DOHH2 (cell line): Measurements from ENCODE around the gene PIK3CB.

Experiments used
- H3F3A ChIP-seq: fragments of 200-600 bp; sonication (generic), shearing (Covaris generic); 2 replicates; pipeline ENCODE4 v1.6.0; 2016; ENCODE audit warnings: antibody characterized with exemption, mild to moderate bottlenecking; ENCODE audit not compliant: control insufficient read depth, insufficient read depth
- H3K27ac ChIP-seq: fragments of 200-600 bp; sonication (generic); 2 replicates; pipeline ENCODE4 v1.5.1; 2014; ENCODE audit warnings: low read depth, mild to moderate bottlenecking, low read length, moderate library complexity
- H3K27me3 ChIP-seq: fragments of 200-600 bp; sonication (generic); 2 replicates; pipeline ENCODE4 v1.6.1; 2014; ENCODE audit warnings: mild to moderate bottlenecking, low read length, mixed read lengths; ENCODE audit not compliant: control insufficient read depth
- H3K36me3 ChIP-seq: fragments of 200-600 bp; sonication (generic); 2 replicates; pipeline ENCODE4 v1.6.1; 2014; ENCODE audit warnings: mild to moderate bottlenecking, low read length, moderate library complexity, mixed read lengths; ENCODE audit not compliant: control insufficient read depth
- H3K4me1 ChIP-seq: fragments of 200-600 bp; sonication (generic); 2 replicates; pipeline ENCODE4 v1.6.1; 2014; ENCODE audit warnings: mild to moderate bottlenecking, low read length, mixed read lengths; ENCODE audit not compliant: control insufficient read depth
- H3K4me2 ChIP-seq: fragments of 200-600 bp; sonication (generic); 2 replicates; pipeline ENCODE4 v1.6.0; 2014; ENCODE audit warnings: mild to moderate bottlenecking, low read length, moderate library complexity
- H3K4me3 ChIP-seq: fragments of 200-600 bp; sonication (generic); 2 replicates; pipeline ENCODE4 v1.5.1; 2014; ENCODE audit warnings: mild to moderate bottlenecking, low read length, mixed read lengths
- H3K79me2 ChIP-seq: fragments of 200-600 bp; sonication (generic); 2 replicates; pipeline ENCODE4 v1.6.1; 2014; ENCODE audit warnings: mild to moderate bottlenecking, low read length, mixed read lengths; ENCODE audit not compliant: control insufficient read depth
- H3K9me2 ChIP-seq: fragments of 200-600 bp; sonication (generic); replicated peaks from 2 replicates; pipeline ENCODE4 v1.6.1; 2014; ENCODE audit warnings: mild to moderate bottlenecking, low read length, mixed read lengths; ENCODE audit not compliant: control insufficient read depth
- H3K9me3 ChIP-seq: fragments of 200-600 bp; sonication (generic); 2 replicates; pipeline ENCODE4 v1.6.1; 2014; ENCODE audit warnings: antibody characterized with exemption, low read length, mixed read lengths; ENCODE audit not compliant: control insufficient read depth, insufficient read depth
- H4K20me1 ChIP-seq: fragments of 200-600 bp; sonication (generic); 2 replicates; pipeline ENCODE4 v1.6.0; 2014; ENCODE audit warnings: low read depth, mild to moderate bottlenecking, antibody characterized with exemption, low read length, moderate library complexity; ENCODE audit not compliant: control insufficient read depth, insufficient read depth
- EZH2phosphoT487 ChIP-seq: fragments of 200-600 bp; sonication (generic); IDR thresholded peaks from 2 replicates; pipeline ENCODE4 v1.6.1; 2017; ENCODE audit warnings: borderline replicate concordance, mild to moderate bottlenecking, antibody characterized with exemption, low read length, moderate library complexity, mixed read lengths
- TF ChIP-seq, protein P1 (sequence below): fragments of 200-600 bp; sonication (generic); IDR thresholded peaks from one replicate; pipeline ENCODE4 v1.5.1; 2014; ENCODE audit warnings: antibody characterized with exemption, mild to moderate bottlenecking, low read depth, low read length; ENCODE audit not compliant: poor library complexity, severe bottlenecking

PIK3CB gene

GRCh38 chr3:138761002-138761401, 73.7 kb downstream of the PIK3CB start:
- peaks cover 6% of the 10 kb centered on the region; the same call in 1 of the 2 replicates for H3K4me1 ChIP-seq
- H3K79me2 ChIP-seq, result no peaks in the 10 kb centered on the region
- TF ChIP-seq, protein P1, sequence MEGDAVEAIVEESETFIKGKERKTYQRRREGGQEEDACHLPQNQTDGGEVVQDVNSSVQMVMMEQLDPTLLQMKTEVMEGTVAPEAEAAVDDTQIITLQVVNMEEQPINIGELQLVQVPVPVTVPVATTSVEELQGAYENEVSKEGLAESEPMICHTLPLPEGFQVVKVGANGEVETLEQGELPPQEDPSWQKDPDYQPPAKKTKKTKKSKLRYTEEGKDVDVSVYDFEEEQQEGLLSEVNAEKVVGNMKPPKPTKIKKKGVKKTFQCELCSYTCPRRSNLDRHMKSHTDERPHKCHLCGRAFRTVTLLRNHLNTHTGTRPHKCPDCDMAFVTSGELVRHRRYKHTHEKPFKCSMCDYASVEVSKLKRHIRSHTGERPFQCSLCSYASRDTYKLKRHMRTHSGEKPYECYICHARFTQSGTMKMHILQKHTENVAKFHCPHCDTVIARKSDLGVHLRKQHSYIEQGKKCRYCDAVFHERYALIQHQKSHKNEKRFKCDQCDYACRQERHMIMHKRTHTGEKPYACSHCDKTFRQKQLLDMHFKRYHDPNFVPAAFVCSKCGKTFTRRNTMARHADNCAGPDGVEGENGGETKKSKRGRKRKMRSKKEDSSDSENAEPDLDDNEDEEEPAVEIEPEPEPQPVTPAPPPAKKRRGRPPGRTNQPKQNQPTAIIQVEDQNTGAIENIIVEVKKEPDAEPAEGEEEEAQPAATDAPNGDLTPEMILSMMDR, result no peak
- TF ChIP-seq EZH2phosphoT487, result no peak
- H3F3A ChIP-seq, result no peaks in the 10 kb centered on the region
- H3K4me2 ChIP-seq, result no peak overlapping the region
- no peaks in the 10 kb centered on the region for H3K9me3 ChIP-seq
- H3K27ac ChIP-seq, result no peak overlapping the region
- H4K20me1 ChIP-seq, result no peaks in the 10 kb centered on the region
- H3K27me3 ChIP-seq, result no peaks in the 10 kb centered on the region
- H3K9me2 ChIP-seq, result no peaks in the 10 kb centered on the region; the same call in 1 of the 2 replicates
- peaks cover 7% of the 10 kb centered on the region; the same call in 1 of the 2 replicates for H3K36me3 ChIP-seq
- H3K4me3 ChIP-seq, result no peak overlapping the region

- TF ChIP-seq, protein P1, result no peak
- TF ChIP-seq EZH2phosphoT487, result no peak
Observed at GRCh38 chr3:138748190-138748589, 86.5 kb downstream of the PIK3CB start.

GRCh38 chr3:138747225-138747624, 87.5 kb downstream of the PIK3CB start:
- Histone ChIP-seq H3K9me2 (no peaks in the 10 kb centered on the region), H3K4me1 (no peaks in the 10 kb centered on the region), H3K27ac (no peak overlapping the region), H4K20me1 (no peaks in the 10 kb centered on the region), H3F3A (0 out of 2 replicates have a peak, but pooled peaks cover 2% of the 10 kb centered on the region), H3K4me3 (no peak overlapping the region), H3K9me3 (no peaks in the 10 kb centered on the region), H3K4me2 (no peak overlapping the region), H3K79me2 (no peaks in the 10 kb centered on the region), H3K27me3 (no peaks in the 10 kb centered on the region), H3K36me3 (peaks cover 6% of the 10 kb centered on the region; the same call in 1 of the 2 replicates)
- TF ChIP-seq, protein P1, result no peak
- no peak for TF ChIP-seq EZH2phosphoT487

More at GRCh38 chr3:138748190-138748589, 86.5 kb downstream of the PIK3CB start:
- Histone ChIP-seq H3K27ac (no peak overlapping the region), H3K4me2 (no peak overlapping the region), H3K4me3 (no peak overlapping the region), H3F3A (no peaks in the 10 kb centered on the region), H3K9me3 (no peaks in the 10 kb centered on the region), H3K9me2 (no peaks in the 10 kb centered on the region), H3K4me1 (no peaks in the 10 kb centered on the region), H3K36me3 (peaks cover 6% of the 10 kb centered on the region; the same call in 1 of the 2 replicates), H3K27me3 (no peaks in the 10 kb centered on the region), H4K20me1 (no peaks in the 10 kb centered on the region), H3K79me2 (no peaks in the 10 kb centered on the region)
